Activated CD4-positive, alpha-beta T cell treated with anti-CD3 and anti-CD28 coated beads for 24 hours (primary cell): Measurements from ENCODE around the gene SFXN1.

Experiments used
- DNase-seq, 2 donors: peaks; one replicate each; pipeline ENCODE4 v3.0.0-alpha.2; 2020; ENCODE audit warnings: low read depth in 2 of 2

The SFXN1 gene

DNA sequence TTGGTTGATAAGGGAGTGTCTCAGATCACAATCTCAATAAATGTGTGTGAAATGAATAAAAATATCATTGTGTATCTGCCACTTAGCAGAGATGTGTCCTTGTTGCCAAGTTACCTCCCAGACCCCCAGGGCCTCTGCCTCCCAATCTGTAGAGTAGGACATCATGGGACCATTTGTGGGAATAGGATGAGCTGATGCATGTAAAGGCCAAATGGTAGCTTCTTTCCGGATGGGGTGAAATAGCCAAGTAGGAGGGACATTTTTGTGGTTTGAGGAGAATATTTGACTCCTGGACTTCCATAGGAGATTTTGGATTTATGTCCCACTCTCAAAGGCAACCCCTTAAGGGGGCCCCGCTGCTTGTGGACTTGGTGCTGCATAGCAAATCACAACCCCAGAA is 96.9 kb downstream of the SFXN1 start:
- no peak for DNase-seq

DNA sequence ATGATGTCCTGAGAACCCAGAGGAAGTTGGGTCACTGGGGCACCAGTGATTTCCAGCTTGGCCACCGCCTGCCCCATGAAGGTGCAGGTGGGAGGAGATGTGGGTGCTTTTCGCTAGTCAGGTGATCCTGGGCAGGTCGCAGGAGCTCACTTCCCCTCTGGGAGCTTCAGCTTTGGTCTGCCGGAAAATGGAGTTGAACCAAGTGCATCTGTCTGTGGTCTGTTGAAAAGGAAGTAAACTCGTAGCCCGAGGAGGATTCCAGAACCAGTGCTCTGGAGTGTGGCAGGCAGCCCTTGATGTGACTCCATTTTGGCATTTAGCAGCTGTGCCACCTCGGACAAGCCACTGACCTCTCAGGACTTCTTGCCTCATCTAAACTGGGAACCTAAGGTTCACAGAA is 97.7 kb downstream of the SFXN1 start:
- no peak for DNase-seq

DNA sequence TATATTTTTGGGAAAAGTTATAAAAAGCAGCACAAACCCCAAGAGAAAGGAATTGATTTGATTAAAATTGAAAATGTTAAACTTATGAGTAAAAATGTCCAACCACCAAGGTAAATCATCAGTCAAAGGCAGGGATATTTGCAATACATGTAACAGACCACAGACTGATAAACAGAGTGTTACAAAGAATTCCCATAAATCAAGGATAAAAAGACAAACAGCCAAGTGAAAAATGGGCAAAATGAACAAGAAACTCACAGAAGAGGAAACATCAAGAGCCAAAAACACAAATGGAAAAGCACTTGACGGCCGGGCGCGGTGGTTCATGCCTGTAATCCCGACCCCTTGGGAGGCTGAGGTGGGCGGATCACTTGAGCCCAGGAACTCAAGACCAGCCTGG is 98.2 kb downstream of the SFXN1 start:
- no peak for DNase-seq
